ENCODE data around the gene TCEANC2. TPM values are rescaled to one million over a fixed set of nuclear protein-coding genes. Genes with fewer than 3 reads are reported as not detected.
"Not testable (repeated sequence)": the region's sequence is repeated elsewhere in the genome, so short reads cannot be mapped to it uniquely, and the experiment has no call there.

TCEANC2 gene
- total RNA-seq, 1 donor from 2014 or later = 0.64 TPM

GRCh38 chr1:54013393-54014008 is 39.9 kb upstream of the TCEANC2 start:
- H3K4me3 ChIP-seq = no peak overlapping the region
- no peaks in the 10 kb centered on the region for H3K27me3 ChIP-seq
- no peaks in the 10 kb centered on the region for H3K36me3 ChIP-seq
- no peak overlapping the region for H3K27ac ChIP-seq
- intact Hi-C loops (cut with DNase I) = no loop called here
- H3K9me3 ChIP-seq = no peaks in the 10 kb centered on the region
- no peaks in the 10 kb centered on the region for H3K4me1 ChIP-seq
- no peak for DNase-seq (ENCODE audit: low spot score in 2 of 2)
- no peak for TF ChIP-seq CTCF (IDR thresholded peaks at IDR 0.05)

- DNase-seq (ENCODE audit: low spot score in 2 of 2) = no peak
Observed at GRCh38 chr1:54014009-54014629, 39.3 kb upstream of the TCEANC2 start.

GRCh38 chr1:54016343-54017282 is 36.8 kb upstream of the TCEANC2 start:
- no peaks in the 10 kb centered on the region for H3K4me1 ChIP-seq
- H3K4me3 ChIP-seq = no peak overlapping the region
- DNase-seq (ENCODE audit: low spot score in 2 of 2) = no peak
- no peak overlapping the region for H3K27ac ChIP-seq
- no peaks in the 10 kb centered on the region for H3K27me3 ChIP-seq
- intact Hi-C loops (cut with DNase I) = no loop called here
- no peaks in the 10 kb centered on the region for H3K9me3 ChIP-seq
- no peak for TF ChIP-seq CTCF (IDR thresholded peaks at IDR 0.05)
- no peaks in the 10 kb centered on the region for H3K36me3 ChIP-seq

More at GRCh38 chr1:54014009-54014629, 39.3 kb upstream of the TCEANC2 start:
- no peak overlapping the region for H3K4me3 ChIP-seq
- no peaks in the 10 kb centered on the region for H3K4me1 ChIP-seq
- no peaks in the 10 kb centered on the region for H3K27me3 ChIP-seq
- no peak overlapping the region for H3K27ac ChIP-seq
- intact Hi-C loops (cut with DNase I) = no loop called here
- no peaks in the 10 kb centered on the region for H3K36me3 ChIP-seq
- H3K9me3 ChIP-seq = no peaks in the 10 kb centered on the region
- no peak for TF ChIP-seq CTCF (IDR thresholded peaks at IDR 0.05)

GRCh38 chr1:54017979-54018378 is 35.4 kb upstream of the TCEANC2 start, which contains the start of gene LDLRAD1:
Gene LDLRAD1 (minus strand): TSS chr1:54018186. CDS start chr1:54018112, 74 bp downstream.
- H3K27ac ChIP-seq = no peak within 1 kb of the TSS
- H3K36me3 ChIP-seq = no peaks in the 10 kb centered on the region
- H3K9me3 ChIP-seq = no peaks in the 10 kb centered on the region
- no peak for TF ChIP-seq CTCF (IDR thresholded peaks at IDR 0.05)
- no peak within 1 kb of the TSS for H3K4me3 ChIP-seq
- no peaks in the 10 kb centered on the region for H3K4me1 ChIP-seq
- DNase-seq (ENCODE audit: low spot score in 2 of 2) = no peak
- H3K27me3 ChIP-seq = no peaks in the 10 kb centered on the region
- intact Hi-C loops (cut with DNase I) = no loop called here

- no peaks in the 10 kb centered on the region for H3K36me3 ChIP-seq
- no peaks in the 10 kb centered on the region for H3K9me3 ChIP-seq
- TF ChIP-seq CTCF (IDR thresholded peaks at IDR 0.05) = no peak
- no peaks in the 10 kb centered on the region for H3K4me1 ChIP-seq
- intact Hi-C loops (cut with DNase I) = no loop called here
- no peak overlapping the region for H3K27ac ChIP-seq
- no peak overlapping the region for H3K4me3 ChIP-seq
- DNase-seq (ENCODE audit: low spot score in 2 of 2) = no peak
- no peaks in the 10 kb centered on the region for H3K27me3 ChIP-seq
Observed at GRCh38 chr1:54018635-54019034, 34.8 kb upstream of the TCEANC2 start.

- H3K4me1 ChIP-seq; H3K27me3 ChIP-seq; H3K36me3 ChIP-seq; H3K27ac ChIP-seq; H3K4me3 ChIP-seq; DNase-seq (ENCODE audit: low spot score in 2 of 2); intact Hi-C loops (cut with DNase I); H3K9me3 ChIP-seq: not testable (repeated sequence)
Observed at GRCh38 chr1:54019562-54020176, 33.7 kb upstream of the TCEANC2 start.
